Left renal pelvis (tissue), 4 donors: ENCODE measurements around the gene RESP18. TPM values are rescaled to one million over a fixed set of nuclear protein-coding genes. Genes with fewer than 3 reads are reported as not detected.

ENCODE experiments used
- DNase-seq, 4 donors: peaks; one replicate each; pipeline ENCODE4 v3.0.0-alpha.2; 2013; ENCODE audit warnings: low read depth in 4 of 4, low spot score in 3 of 4
- polyA plus RNA-seq, 4 donors: library from polyadenylated mRNA; unstranded; fragments of 120-200 nt; gene quantifications; one replicate each; pipeline ENCODE4 v1.2.1, GENCODE V29; 2013; ENCODE audit not compliant: insufficient read length in 4 of 4

The RESP18 gene
- not detected for polyA plus RNA-seq

- no peak for DNase-seq
These were observed at the start of gene RESP18 for GRCh38 chr2:219332542-219332941. Gene RESP18, minus strand, starts transcription at chr2:219332744.

DNA sequence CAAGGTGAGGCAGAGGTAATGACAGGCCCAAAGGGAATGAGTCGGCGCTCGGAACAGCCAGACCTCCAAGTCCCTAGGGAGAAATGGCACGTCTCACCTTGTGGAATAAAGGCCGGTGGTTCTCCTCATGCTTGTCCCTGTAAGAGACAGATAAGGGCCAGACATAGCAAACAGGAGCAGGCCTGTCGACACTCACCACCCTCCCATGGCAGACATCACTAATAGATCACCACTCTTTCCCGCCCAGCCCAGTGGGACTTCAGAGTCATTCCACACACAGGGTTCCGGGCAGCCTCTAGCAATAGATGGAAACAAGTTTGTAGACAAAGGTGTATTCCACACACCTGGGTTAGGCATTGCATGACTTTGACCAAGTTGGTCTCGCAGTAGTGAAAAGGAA lies 48.9 kb upstream of the RESP18 start:
- no peak for DNase-seq

- no peak for DNase-seq
These were observed 48.4 kb upstream of the RESP18 start for GRCh38 chr2:219380926-219381325.

- no peak for DNase-seq
These were observed 45.8 kb upstream of the RESP18 start for GRCh38 chr2:219378163-219378851.

DNA sequence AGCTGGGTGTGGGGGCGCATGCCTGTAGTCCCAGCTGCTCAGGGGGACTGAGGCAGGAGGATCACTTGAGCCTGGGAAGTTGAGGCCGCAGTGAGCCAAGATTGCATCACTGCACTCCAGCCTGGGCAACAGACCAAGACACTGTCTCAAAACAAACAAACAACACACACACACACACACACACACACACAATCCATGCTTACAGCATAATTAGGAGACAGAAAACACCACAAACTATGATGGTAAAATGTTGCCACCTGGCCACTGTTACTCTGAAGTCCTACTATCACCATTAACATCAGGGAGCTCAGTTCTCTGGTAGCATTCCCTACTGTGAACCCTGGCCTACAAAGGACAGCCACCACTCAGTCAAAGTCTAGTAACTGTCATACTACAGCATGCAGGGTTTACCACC lies 36.9 kb upstream of the RESP18 start:
- no peak for DNase-seq

- DNase-seq = no peak
These were observed 36.2 kb upstream of the RESP18 start for GRCh38 chr2:219368690-219369191.

GRCh38 chr2:219362524-219363164 lies 30.1 kb upstream of the RESP18 start:
- DNase-seq = no peak

GRCh38 chr2:219362072-219362471 lies 29.5 kb upstream of the RESP18 start:
- no peak for DNase-seq

GRCh38 chr2:219358170-219359075 lies 25.9 kb upstream of the RESP18 start:
- DNase-seq = no peak

DNA sequence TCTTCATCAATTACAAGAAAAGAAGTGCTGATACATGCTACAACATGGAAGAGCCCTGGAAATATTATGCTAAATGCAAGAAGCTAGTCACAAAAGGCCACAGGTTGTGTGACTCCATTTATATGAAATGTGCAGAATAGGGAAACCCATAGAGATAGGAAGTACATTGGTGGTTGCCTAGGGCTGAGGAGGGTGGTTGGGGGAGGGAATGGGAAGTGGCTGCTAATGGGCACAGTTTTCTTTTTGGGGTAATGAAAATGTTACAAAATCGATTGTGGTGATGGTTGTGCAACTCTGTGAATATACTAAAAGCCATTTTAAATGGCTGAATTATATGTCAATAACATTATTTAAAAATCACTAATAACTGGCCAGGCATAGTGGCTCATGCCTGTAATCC lies 24.3 kb upstream of the RESP18 start:
- no peak for DNase-seq

DNA sequence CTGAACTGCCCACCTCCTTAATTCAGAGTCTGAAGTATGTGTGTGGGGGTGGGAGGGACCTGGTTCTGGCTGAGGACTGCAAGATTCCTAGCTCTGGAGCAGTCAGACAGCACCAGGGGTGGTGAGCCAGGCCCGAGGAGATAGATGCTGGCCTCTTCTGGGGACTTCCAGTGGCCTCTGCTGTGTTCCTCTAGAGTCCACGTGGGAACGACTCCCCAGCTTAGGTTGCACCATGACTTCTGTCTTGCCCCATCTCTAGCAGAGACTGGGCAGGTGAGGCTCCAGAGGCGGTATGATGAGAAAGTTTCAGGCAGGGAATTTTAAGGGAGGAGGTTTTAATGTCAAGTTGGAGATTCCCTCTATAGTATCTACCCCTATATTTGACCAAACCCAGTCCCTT lies 22.0 kb upstream of the RESP18 start:
- DNase-seq = no peak

GRCh38 chr2:219353129-219353528 lies 20.6 kb upstream of the RESP18 start:
- no peak for DNase-seq

GRCh38 chr2:219352448-219353023 lies 20.0 kb upstream of the RESP18 start:
- DNase-seq = peak in 1 of 4 donors; percentile 19

- no peak for DNase-seq
These were observed 18.2 kb upstream of the RESP18 start for GRCh38 chr2:219350710-219351221.

- DNase-seq = no peak
These were observed 17.7 kb upstream of the RESP18 start for GRCh38 chr2:219350215-219350614.

GRCh38 chr2:219344751-219345430 lies 12.3 kb upstream of the RESP18 start:
- DNase-seq = no peak

GRCh38 chr2:219335373-219335786 lies 2.8 kb upstream of the RESP18 start:
- DNase-seq = no peak

DNA sequence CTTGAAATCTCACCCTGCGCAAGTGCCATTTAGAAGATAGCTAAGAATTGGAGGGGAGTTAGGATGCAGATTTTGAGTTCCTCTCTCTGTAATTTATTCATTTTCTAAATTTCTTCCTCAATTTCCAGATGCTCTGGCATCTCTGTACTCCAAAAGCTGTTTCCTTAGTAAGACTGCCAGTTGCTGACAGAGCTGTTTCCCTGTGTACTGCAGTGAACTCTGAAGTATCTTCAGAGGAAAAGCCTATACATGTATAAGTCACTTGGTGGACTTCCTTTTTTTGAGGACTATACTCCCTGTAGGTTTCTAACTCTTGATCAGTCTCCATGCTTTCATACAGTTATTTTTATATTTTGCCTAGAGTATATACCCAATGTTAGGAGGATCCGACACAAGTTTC lies 1.5 kb upstream of the RESP18 start:
- no peak for DNase-seq

DNA sequence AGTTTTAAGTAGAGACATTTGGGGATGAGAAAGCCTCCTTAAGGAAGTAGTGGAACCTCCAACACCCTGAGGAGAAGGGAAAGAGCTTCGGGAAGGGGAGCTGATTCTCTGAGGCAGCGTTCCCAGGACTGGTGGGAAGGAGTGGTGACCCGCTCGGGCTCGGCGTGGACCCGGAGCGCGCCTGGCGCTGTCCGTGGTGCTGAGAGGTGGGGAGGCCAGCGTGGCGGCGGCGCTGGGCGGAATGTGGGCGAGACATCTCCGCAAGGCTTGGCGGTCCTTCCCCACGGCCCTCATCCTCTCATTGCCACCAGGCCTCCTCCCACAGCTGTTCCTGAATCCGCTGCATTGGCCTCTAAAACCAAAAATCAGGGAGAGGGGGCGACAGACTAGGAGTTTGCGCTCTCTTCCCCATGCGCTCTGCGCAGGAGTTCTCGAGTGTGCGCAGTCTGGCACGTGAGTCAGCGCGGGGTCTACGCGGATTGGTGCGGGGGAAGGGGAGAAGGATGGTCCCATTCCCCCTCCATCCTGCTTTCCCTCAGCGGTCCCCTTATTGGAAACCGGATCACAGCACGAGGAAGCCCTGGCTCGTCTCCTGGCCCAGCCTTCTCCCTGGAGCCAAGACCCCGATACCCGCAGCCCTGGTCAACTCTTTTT lies 857 bp downstream of the RESP18 start:
- peak in 2 of 4 donors; percentile 20 to 39 for DNase-seq
